ENCODE data around the gene TRPM5. TPM values are rescaled to one million over a fixed set of nuclear protein-coding genes. Genes with fewer than 3 reads are reported as not detected.

The TRPM5 gene
- total RNA-seq, 1 donor from 2014 or later, result not detected

DNA sequence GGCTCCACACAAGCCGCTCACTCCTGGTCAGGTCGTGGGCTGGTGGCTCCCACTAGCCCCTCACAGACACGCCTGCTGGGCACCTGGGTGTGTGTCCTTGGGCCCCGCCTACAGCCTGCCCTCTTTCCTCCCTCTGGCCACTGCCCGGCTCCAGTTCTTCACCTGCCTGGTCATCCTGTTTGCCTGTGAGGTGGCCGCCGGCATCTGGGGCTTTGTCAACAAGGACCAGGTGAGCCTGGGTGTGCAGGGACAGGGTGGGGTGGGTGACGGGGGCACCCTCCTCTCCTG, 49.6 kb downstream of the TRPM5 start:
- H3K9me3 Mint-ChIP-seq (ENCODE audit: unreplicated experiment), result no peaks in the 10 kb centered on the region
- H3K4me1 Mint-ChIP-seq (ENCODE audit: unreplicated experiment), result peaks cover 25% of the 10 kb centered on the region
- H3K27me3 Mint-ChIP-seq (ENCODE audit: unreplicated experiment), result no peaks in the 10 kb centered on the region

More for the DNA sequence above, 49.6 kb downstream of the TRPM5 start:
- TF ChIP-seq, protein P1, sequence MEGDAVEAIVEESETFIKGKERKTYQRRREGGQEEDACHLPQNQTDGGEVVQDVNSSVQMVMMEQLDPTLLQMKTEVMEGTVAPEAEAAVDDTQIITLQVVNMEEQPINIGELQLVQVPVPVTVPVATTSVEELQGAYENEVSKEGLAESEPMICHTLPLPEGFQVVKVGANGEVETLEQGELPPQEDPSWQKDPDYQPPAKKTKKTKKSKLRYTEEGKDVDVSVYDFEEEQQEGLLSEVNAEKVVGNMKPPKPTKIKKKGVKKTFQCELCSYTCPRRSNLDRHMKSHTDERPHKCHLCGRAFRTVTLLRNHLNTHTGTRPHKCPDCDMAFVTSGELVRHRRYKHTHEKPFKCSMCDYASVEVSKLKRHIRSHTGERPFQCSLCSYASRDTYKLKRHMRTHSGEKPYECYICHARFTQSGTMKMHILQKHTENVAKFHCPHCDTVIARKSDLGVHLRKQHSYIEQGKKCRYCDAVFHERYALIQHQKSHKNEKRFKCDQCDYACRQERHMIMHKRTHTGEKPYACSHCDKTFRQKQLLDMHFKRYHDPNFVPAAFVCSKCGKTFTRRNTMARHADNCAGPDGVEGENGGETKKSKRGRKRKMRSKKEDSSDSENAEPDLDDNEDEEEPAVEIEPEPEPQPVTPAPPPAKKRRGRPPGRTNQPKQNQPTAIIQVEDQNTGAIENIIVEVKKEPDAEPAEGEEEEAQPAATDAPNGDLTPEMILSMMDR (IDR thresholded peaks at IDR 0.05), result no peak
- Mint-ChIP-seq H3K36me3 (ENCODE audit: unreplicated experiment) (peaks cover 2% of the 10 kb centered on the region), H3K27ac (ENCODE audit: unreplicated experiment) (no peak overlapping the region), H3K4me3 (ENCODE audit: unreplicated experiment) (no peak overlapping the region)
- no peak for DNase-seq (ENCODE audit: extremely low spot score, unreplicated experiment)

Other genes with a start within 250 kb of the TRPM5 start
- gene ASCL2, start 173.9 kb downstream of the TRPM5 start, total RNA-seq, result not detected in 2 replicates
- gene C11orf21, start 142.6 kb downstream of the TRPM5 start, total RNA-seq, result 0.16 TPM in 1 of 2 replicates, not detected in the other
- gene TSPAN32, start 142.5 kb downstream of the TRPM5 start, total RNA-seq, result 0.76 and 1.2 TPM in 2 replicates
- gene CD81, start 67.2 kb downstream of the TRPM5 start, total RNA-seq, result 652 and 682 TPM in 2 replicates
- gene TSSC4, start 43.8 kb downstream of the TRPM5 start, total RNA-seq, result 50.6 and 54.5 TPM in 2 replicates
- gene KCNQ1, start 494 bp upstream of the TRPM5 start, total RNA-seq, result 0.16 TPM in 1 of 2 replicates, not detected in the other